ENCODE data around the gene NAV2.

- no peak for TF ChIP-seq CTCF (conservative IDR thresholded peaks at IDR 0.05 in 1 of 2, IDR thresholded peaks at IDR 0.05 in 1 of 2; ENCODE audit: low read depth in 1 of 2, low read length in 2 of 2)
- TF ChIP-seq EZH2 (IDR thresholded peaks at IDR 0.05; ENCODE audit: low read length, missing control alignments): no peak
Observed at GRCh38 chr11:19849107-19849789, 136.6 kb downstream of the NAV2 start.
